ENCODE measurements around the gene ATG2A. TPM values are rescaled to one million over a fixed set of nuclear protein-coding genes. Genes with fewer than 3 reads are reported as not detected.

Gene ATG2A
- total and polyA plus RNA-seq, 2 experiments from 2014 or later = 11.7 to 18.1 TPM

GRCh38 chr11:64947208-64947814, 30.3 kb upstream of the ATG2A start:
- no peak for TF ChIP-seq EZH2 (IDR thresholded peaks at IDR 0.05; ENCODE audit: borderline replicate concordance)
- no peak for TF ChIP-seq CTCF (IDR thresholded peaks at IDR 0.05; ENCODE audit: poor library complexity)
- no peak for TF ChIP-seq EZH2phosphoT487 (IDR thresholded peaks at IDR 0.05; ENCODE audit: low read depth, severe bottlenecking, unreplicated experiment)
- Histone ChIP-seq H3K9me2 (replicated peaks; ENCODE audit: insufficient read depth) (no peaks in the 10 kb centered on the region), H3K4me1 (ENCODE audit: insufficient read depth) (no peaks in the 10 kb centered on the region), H2AFZ (no peak overlapping the region), H3K36me3 (replicated peaks; ENCODE audit: insufficient read depth, low read depth) (no peaks in the 10 kb centered on the region), H3K9me3 (ENCODE audit: low read depth) (no peaks in the 10 kb centered on the region), H4K20me1 (ENCODE audit: insufficient read depth, poor library complexity, severe bottlenecking) (no peaks in the 10 kb centered on the region), H3K27ac (no peak overlapping the region), H3K4me2 (no peak overlapping the region), H3K27me3 (peaks cover 12% of the 10 kb centered on the region), H3K79me2 (no peaks in the 10 kb centered on the region), H3K4me3 (no peak overlapping the region)
- WGBS (ENCODE audit: low lambda C conversion rate, missing lambda C conversion rate) = 60% methylated on average over 5 of the region's 5 CpGs
- no peak for DNase-seq (ENCODE audit: low spot score)

- 87% methylated on average over 4 of the region's 4 CpGs for WGBS (ENCODE audit: low lambda C conversion rate, missing lambda C conversion rate)
These were observed 19.5 kb upstream of the ATG2A start for GRCh38 chr11:64936539-64936938.

GRCh38 chr11:64935359-64936081, 18.5 kb upstream of the ATG2A start, which contains the start of gene GPHA2:
Gene GPHA2, minus strand, starts transcription at chr11:64935893. Its CDS starts 433 bp downstream, at chr11:64935460.
- Histone ChIP-seq H3K4me1 (ENCODE audit: insufficient read depth) (peaks cover 8% of the 10 kb centered on the region), H3K4me3 (no peak within 1 kb of the TSS), H2AFZ (no peak within 1 kb of the TSS), H3K4me2 (peak within 1 kb of the TSS; percentile 29), H3K9me3 (ENCODE audit: low read depth) (no peaks in the 10 kb centered on the region), H3K9me2 (replicated peaks; ENCODE audit: insufficient read depth) (no peaks in the 10 kb centered on the region), H3K79me2 (no peaks in the 10 kb centered on the region), H3K36me3 (replicated peaks; ENCODE audit: insufficient read depth, low read depth) (no peaks in the 10 kb centered on the region), H4K20me1 (ENCODE audit: insufficient read depth, poor library complexity, severe bottlenecking) (no peaks in the 10 kb centered on the region), H3K27me3 (no peaks in the 10 kb centered on the region), H3K27ac (no peak within 1 kb of the TSS)
- no peak for DNase-seq (ENCODE audit: low spot score)
- TF ChIP-seq CTCF (IDR thresholded peaks at IDR 0.05; ENCODE audit: poor library complexity) (no peak), EZH2phosphoT487 (IDR thresholded peaks at IDR 0.05; ENCODE audit: low read depth, severe bottlenecking, unreplicated experiment) (no peak), EZH2 (IDR thresholded peaks at IDR 0.05; ENCODE audit: borderline replicate concordance) (no peak)
- WGBS (ENCODE audit: low lambda C conversion rate, missing lambda C conversion rate) = 48% methylated on average over 14 of the region's 14 CpGs

More at GRCh38 chr11:64936539-64936938, 19.5 kb upstream of the ATG2A start:
- H3K4me3 ChIP-seq = no peak overlapping the region
- H3K4me1 ChIP-seq (ENCODE audit: insufficient read depth) = peaks cover 8% of the 10 kb centered on the region
- no peaks in the 10 kb centered on the region for H3K9me3 ChIP-seq (ENCODE audit: low read depth)
- no peak overlapping the region for H3K4me2 ChIP-seq
- no peak for DNase-seq (ENCODE audit: low spot score)
- no peaks in the 10 kb centered on the region for H3K79me2 ChIP-seq
- no peaks in the 10 kb centered on the region for H3K9me2 ChIP-seq (replicated peaks; ENCODE audit: insufficient read depth)
- TF ChIP-seq EZH2 (IDR thresholded peaks at IDR 0.05; ENCODE audit: borderline replicate concordance) = no peak
- TF ChIP-seq EZH2phosphoT487 (IDR thresholded peaks at IDR 0.05; ENCODE audit: low read depth, severe bottlenecking, unreplicated experiment) = no peak
- TF ChIP-seq CTCF (IDR thresholded peaks at IDR 0.05; ENCODE audit: poor library complexity) = no peak
- no peak overlapping the region for H3K27ac ChIP-seq
- H3K27me3 ChIP-seq = no peaks in the 10 kb centered on the region
- H3K36me3 ChIP-seq (replicated peaks; ENCODE audit: insufficient read depth, low read depth) = no peaks in the 10 kb centered on the region
- no peak overlapping the region for H2AFZ ChIP-seq
- H4K20me1 ChIP-seq (ENCODE audit: insufficient read depth, poor library complexity, severe bottlenecking) = no peaks in the 10 kb centered on the region
